ENCODE results near the gene PSMC3IP.

PSMC3IP gene

GRCh38 chr17:42525221-42525620, 52.3 kb downstream of the PSMC3IP start:
- H3K4me1 ChIP-seq: peaks cover 9 to 74% (median 57%) of the 10 kb centered on the region in 4 donors
- intact Hi-C loops (cut with DNase I; ENCODE audit: low total_unique reads): no loop called here
- DNase-seq: no peak
- no peak overlapping the region for H3K4me3 ChIP-seq
- no peak for TF ChIP-seq CTCF (IDR thresholded peaks at IDR 0.05)
- H3K9me3 ChIP-seq: no peaks in the 10 kb centered on the region
- H3K27me3 ChIP-seq: no peaks in the 10 kb centered on the region
- peaks cover 0 to 9% (median 0%) of the 10 kb centered on the region in 3 donors for H3K36me3 ChIP-seq
- peak overlapping the region; percentile 92 for H3K27ac ChIP-seq

GRCh38 chr17:42522798-42523278, 54.7 kb downstream of the PSMC3IP start:
- Histone ChIP-seq H3K27ac (peak overlapping the region; percentile 92), H3K9me3 (no peaks in the 10 kb centered on the region), H3K4me1 (peaks cover 18 to 96% (median 80%) of the 10 kb centered on the region in 4 donors), H3K27me3 (no peaks in the 10 kb centered on the region), H3K4me3 (no peak overlapping the region), H3K36me3 (peaks cover 0 to 9% (median 0%) of the 10 kb centered on the region in 3 donors)
- intact Hi-C loops (cut with DNase I; ENCODE audit: low total_unique reads): loop anchor here (5.0 kb wide), 1 partner anchor 101 kb away; the partner anchor contains the start of gene CAVIN1
- no peak for DNase-seq
- no peak for TF ChIP-seq CTCF (IDR thresholded peaks at IDR 0.05)

Data from tibial artery (tissue), 4 donors.